ENCODE measurements around the gene IL1F10. TPM values are rescaled to one million over a fixed set of nuclear protein-coding genes. Genes with fewer than 3 reads are reported as not detected.

IL1F10 gene
- total and polyA plus RNA-seq, 2 of the 13 experiments (the other 11 are each of a cell fraction or from before 2014, with no cell fraction given), result not detected

- Histone ChIP-seq H4K20me1 (ENCODE audit: insufficient read depth, low read length) (no peaks in the 10 kb centered on the region), H3K4me3 (replicated peaks in 1 of 3; ENCODE audit: insufficient read depth in 1 of 3, low read depth in 2 of 3, low read length in 3 of 3) (no peak overlapping the region), H3K36me3 (replicated peaks in 1 of 2; ENCODE audit: control insufficient read depth in 1 of 2, insufficient read depth in 2 of 2, low read length in 2 of 2) (no peaks in the 10 kb centered on the region), H3K4me1 (ENCODE audit: insufficient read depth, low read length) (peaks cover 46% of the 10 kb centered on the region), H3K79me2 (ENCODE audit: insufficient read depth, low read length) (no peaks in the 10 kb centered on the region), H3K27ac (ENCODE audit: extremely low read length, insufficient read depth, low read length) (no peak overlapping the region), H3K9ac (ENCODE audit: insufficient read depth, low read depth, low read length) (no peak overlapping the region), H3K9me3 (ENCODE audit: low read length) (no peaks in the 10 kb centered on the region), H3K27me3 (ENCODE audit: control insufficient read depth in 1 of 2, insufficient read depth in 2 of 2, low read length in 2 of 2) (peaks cover 0 to 37% of the 10 kb centered on the region in 2 experiments; a peak in 4 of 5 replicates), H2AFZ (ENCODE audit: low read length) (no peak overlapping the region), H3K4me2 (ENCODE audit: low read depth, low read length) (no peak overlapping the region)
- 42% methylated on average over 2 of the region's 2 CpGs for WGBS (ENCODE audit: low lambda C conversion rate)
- FAIRE-seq (no peak), ATAC-seq (no peak), DNase-seq (ENCODE audit: low spot score) (no peak)
- ChIA-PET POLR2A (interaction anchor here (1.5 kb wide), 1 partner anchor 9 kb away, joined by 5 read pairs; the partner anchor contains the start of gene IL1RN), CTCF (ENCODE audit: low intra/inter-chr PET ratio, low total read pairs) (no interaction called here)
- TF ChIP-seq NR2F1 (CRISPR knock-in tag; IDR thresholded peaks at IDR 0.05), result no peak
- TF ChIP-seq ZNF253 (CRISPR knock-in tag; IDR thresholded peaks at IDR 0.05; ENCODE audit: borderline replicate concordance), result no peak
- TF ChIP-seq ZNF629 (CRISPR knock-in tag; conservative IDR thresholded peaks at IDR 0.05), result no peak
- TF ChIP-seq ZFP1 (CRISPR knock-in tag; IDR thresholded peaks at IDR 0.05), result no peak
- no peak for TF ChIP-seq ZNF800 (CRISPR knock-in tag; IDR thresholded peaks at IDR 0.05)
- TF ChIP-seq SIX1 (CRISPR knock-in tag; IDR thresholded peaks at IDR 0.05; ENCODE audit: borderline replicate concordance), result no peak
- BruUV-seq (replicated peaks), result no TSS peak
- in situ Hi-C loops (cut with HindIII; ENCODE audit: extremely low pct_ligation_motif_present, low pct_unique_long_range_greater_than_20kb) (no loop called here), intact Hi-C loops (cut with micrococcal nuclease; ENCODE audit: unreplicated experiment) (no loop called here)
Measured at GRCh38 chr2:113118263-113118657, 50.5 kb downstream of the IL1F10 start.

- no peak for TF ChIP-seq ZFP37 (CRISPR knock-in tag; IDR thresholded peaks at IDR 0.05; ENCODE audit: borderline replicate concordance)
- no peaks in the 10 kb centered on the region for H4K20me1 ChIP-seq (ENCODE audit: insufficient read depth, low read length)
- ChIA-PET CTCF (ENCODE audit: low intra/inter-chr PET ratio, low total read pairs) (no interaction called here), POLR2A (no interaction called here)
- no peak overlapping the region for H3K4me3 ChIP-seq (replicated peaks in 1 of 3; ENCODE audit: insufficient read depth in 1 of 3, low read depth in 2 of 3, low read length in 3 of 3)
- in situ Hi-C loops (cut with HindIII; ENCODE audit: extremely low pct_ligation_motif_present, low pct_unique_long_range_greater_than_20kb) (no loop called here), intact Hi-C loops (cut with micrococcal nuclease; ENCODE audit: unreplicated experiment) (no loop called here)
- no peak overlapping the region for H3K27ac ChIP-seq (ENCODE audit: extremely low read length, insufficient read depth, low read length)
- no peak overlapping the region for H2AFZ ChIP-seq (ENCODE audit: low read length)
- FAIRE-seq (no peak), ATAC-seq (no peak), DNase-seq (ENCODE audit: low spot score) (no peak)
- H3K36me3 ChIP-seq (replicated peaks in 1 of 2; ENCODE audit: control insufficient read depth in 1 of 2, insufficient read depth in 2 of 2, low read length in 2 of 2), result no peaks in the 10 kb centered on the region
- H3K27me3 ChIP-seq (ENCODE audit: control insufficient read depth in 1 of 2, insufficient read depth in 2 of 2, low read length in 2 of 2), result peaks cover 0 to 37% of the 10 kb centered on the region in 2 experiments; a peak in 4 of 5 replicates
- no peaks in the 10 kb centered on the region for H3K9me3 ChIP-seq (ENCODE audit: low read length)
- BruUV-seq (replicated peaks), result no TSS peak
- 91% methylated on average over 2 of the region's 2 CpGs for WGBS (ENCODE audit: low lambda C conversion rate)
- H3K9ac ChIP-seq (ENCODE audit: insufficient read depth, low read depth, low read length), result no peak overlapping the region
- H3K79me2 ChIP-seq (ENCODE audit: insufficient read depth, low read length), result no peaks in the 10 kb centered on the region
- H3K4me2 ChIP-seq (ENCODE audit: low read depth, low read length), result no peak overlapping the region
- H3K4me1 ChIP-seq (ENCODE audit: insufficient read depth, low read length), result peaks cover 49% of the 10 kb centered on the region
Measured at GRCh38 chr2:113119111-113119510, 51.3 kb downstream of the IL1F10 start.

Measured in HepG2 (cell line).